K562 (cell line): Measurements from ENCODE around the gene ADM5. TPM values are rescaled to one million over a fixed set of nuclear protein-coding genes. Genes with fewer than 3 reads are reported as not detected.

Experiments used
- ATF3 ChIP-seq, 2 experiments: fragments of 450-650 bp in 1 of 2; sonication (generic) in 1 of 2; formaldehyde crosslinking in 1 of 2; IDR thresholded peaks in 1 of 2; conservative IDR thresholded peaks in 1 of 2; 2 replicates each; pipeline versions ENCODE4 v1.6.1 to v1.8.1; 2016 to 2023; ENCODE audit warnings: mild to moderate bottlenecking in 2 of 2, moderate library complexity in 2 of 2, inconsistent platforms in 1 of 2, missing genetic modification reagents in 1 of 2
- ESRRA ChIP-seq: fragments of 450-650 bp; IDR thresholded peaks from 2 replicates; pipeline ENCODE4 v1.6.1; 2014; ENCODE audit warnings: low read depth, mild to moderate bottlenecking, moderate library complexity, borderline replicate concordance
- ETS1 ChIP-seq: conservative IDR thresholded peaks from 2 replicates; pipeline ENCODE4 v1.6.1; 2011; ENCODE audit warnings: low read depth, mild to moderate bottlenecking, low read length; ENCODE audit not compliant: control insufficient read depth
- MEIS2 ChIP-seq: fragments of 450-650 bp; IDR thresholded peaks from 2 replicates; pipeline ENCODE4 v1.6.1; 2014; ENCODE audit warnings: mild to moderate bottlenecking; ENCODE audit not compliant: partially characterized antibody
- MYNN ChIP-seq, 2 experiments: sonication (generic); formaldehyde crosslinking in 1 of 2; IDR thresholded peaks; 2 replicates each; pipeline versions ENCODE4 v1.5.0 to v1.6.1; 2016 to 2020; ENCODE audit warnings: antibody characterized with exemption in 1 of 2, missing genetic modification reagents in 1 of 2
- NRF1 ChIP-seq, 2 experiments: fragments of 450-650 bp; IDR thresholded peaks in 1 of 2; conservative IDR thresholded peaks in 1 of 2; 2 replicates each; pipeline ENCODE4 v1.6.1; 2014; ENCODE audit warnings: mild to moderate bottlenecking in 2 of 2
- PPARD ChIP-seq: fragments of 250-450 bp; sonication (Bioruptor Pico); IDR thresholded peaks from 2 replicates; pipeline ENCODE4 v1.8.0; 2022; ENCODE audit warnings: inconsistent platforms, mild to moderate bottlenecking, moderate library complexity
- RNF2 ChIP-seq: sonication (generic); IDR thresholded peaks from 2 replicates; pipeline ENCODE4 v1.6.1; 2016
- SIX5 ChIP-seq, 2 experiments: IDR thresholded peaks; 2 replicates each; pipeline ENCODE4 v1.6.1; 2011; ENCODE audit warnings: low read length in 2 of 2, borderline replicate concordance in 1 of 2, low read depth in 1 of 2, mild to moderate bottlenecking in 1 of 2, moderate library complexity in 1 of 2; ENCODE audit not compliant: insufficient read depth in 1 of 2
- TBP ChIP-seq: optimal IDR thresholded peaks from 2 replicates; pipeline ENCODE3; 2011; ENCODE audit warnings: low read depth, low read length, improper control_type of control experiment
- TEAD1 ChIP-seq, 2 experiments: fragments of 450-650 bp in 1 of 2; sonication (generic) in 1 of 2; formaldehyde crosslinking; IDR thresholded peaks; 2 replicates each; pipeline versions ENCODE4 v1.4.0 to v1.8.0; 2020 to 2022; ENCODE audit warnings: mild to moderate bottlenecking in 2 of 2, missing genetic modification reagents in 1 of 2
- TEAD2 ChIP-seq: fragments of 450-650 bp; IDR thresholded peaks from 2 replicates; pipeline ENCODE4 v1.6.1; 2016; ENCODE audit warnings: missing genetic modification characterization, control low read depth, missing compliant biosample characterization
- ZBTB11 ChIP-seq, 3 experiments: fragments of 200-800 bp in 1 of 3; fragments of 250-450 bp in 1 of 3; fragments of 450-650 bp in 1 of 3; sonication (Bioruptor Pico) in 1 of 3; sonication (Bioruptor generic) in 1 of 3; formaldehyde crosslinking in 1 of 3; IDR thresholded peaks; 2 replicates each; pipeline versions ENCODE4 v1.6.1 to v1.8.0; 2016 to 2022; ENCODE audit warnings: mild to moderate bottlenecking in 2 of 3, missing genetic modification characterization in 2 of 3, missing compliant biosample characterization in 1 of 3, moderate library complexity in 1 of 3
- ZFP30 ChIP-seq: fragments of 250-450 bp; sonication (Bioruptor Pico); IDR thresholded peaks from 2 replicates; pipeline ENCODE4 v1.8.0; 2022; ENCODE audit warnings: moderate library complexity, mild to moderate bottlenecking, inconsistent platforms, borderline replicate concordance
- ZNF592 ChIP-seq: fragments of 450-650 bp; IDR thresholded peaks from 2 replicates; pipeline ENCODE4 v1.6.1; 2017; ENCODE audit warnings: antibody characterized with exemption, mild to moderate bottlenecking
- polyA plus RNA-seq, 8 experiments: library from polyadenylated mRNA; depleted of rRNA in 4 of 8; stranded (reverse) in 5 of 8; unstranded in 3 of 8; fragments of >200 nt; fragmentation: Nextera tagmentation in 2 of 8; fragmentation: Illumina TruSeq in 1 of 8; extraction: Ambion mirVana in 2 of 8; extraction: Trizol in 1 of 8; gene quantifications; 2 replicates each; pipeline versions ENCODE4 v1.2.1 to v1.2.3, GENCODE V29; 2011 to 2014; ENCODE audit warnings: inconsistent platforms in 1 of 8, missing spikeins in 1 of 8
- total RNA-seq, 7 experiments: library from RNA; depleted of rRNA in 6 of 7; stranded (reverse); fragments of >200 nt in 6 of 7; fragmentation: Illumina TruSeq in 2 of 7; extraction: Trizol in 2 of 7; gene quantifications; 2 replicates each; pipeline versions ENCODE4 v1.2.1 to v1.2.3, GENCODE V29; 2011 to 2021; ENCODE audit warnings: low replicate concordance in 1 of 7

The ADM5 gene
- total and polyA plus RNA-seq, 9 of the 15 experiments (the other 6 are each of a cell fraction or from before 2014, with no cell fraction given), result 0.13 to 8.4 (median 2.0) TPM; not detected in 1

GRCh38 chr19:49641688-49642491 lies 47.5 kb upstream of the ADM5 start, which contains the start of gene SCAF1 (continued):
- TF ChIP-seq ZBTB11 (CRISPR knock-in tag; IDR thresholded peaks at IDR 0.05) (peak in 1 of 3 experiments; percentile 91; a peak in 3 of 6 replicates), SIX5 (IDR thresholded peaks at IDR 0.05; ENCODE audit: borderline replicate concordance in 1 of 2, insufficient read depth in 1 of 2, low read depth in 1 of 2, low read length in 2 of 2) (peak; percentile 94 to 97), ZFP30 (no peak), ETS1 (peak; percentile 99), PPARD (CRISPR knock-in tag) (no peak), MYNN (IDR thresholded peaks at IDR 0.05) (no peak), MYNN (CRISPR knock-in tag; IDR thresholded peaks at IDR 0.05) (no peak), TBP (peak; percentile 59), NRF1 (conservative IDR thresholded peaks at IDR 0.05 in 1 of 2, IDR thresholded peaks at IDR 0.05 in 1 of 2) (peak; percentile 95 to 96), ATF3 (IDR thresholded peaks at IDR 0.05) (peak; percentile 97), ATF3 (CRISPR knock-in tag; conservative IDR thresholded peaks at IDR 0.05) (peak; percentile 92), TEAD1 (CRISPR knock-in tag; IDR thresholded peaks at IDR 0.05) (peak; percentile 37 to 78), TEAD2 (tag) (no peak), ESRRA (peak; percentile 73; the same call in 1 of the 2 replicates), ZNF592 (peak; percentile 81), MEIS2 (peak; percentile 73), RNF2 (peak; percentile 63; the same call in 1 of the 2 replicates)
